A549 (cell line): ENCODE results near the gene ZNF618. TPM values are rescaled to one million over a fixed set of nuclear protein-coding genes. Genes with fewer than 3 reads are reported as not detected.

Source experiments
- ATAC-seq, 2 experiments: fragments of 200-7000 bp in 1 of 2; fragments of >200 bp in 1 of 2; cut with Nextera tagmentation in 1 of 2; cut with Tn5 transposase in 1 of 2; 3 replicates each; pipeline versions ENCODE4 v1.8.0 to v1.9.1; 2018 to 2020; ENCODE audit warnings: mild to moderate bottlenecking in 1 of 2, moderate library complexity in 1 of 2
- CTCF ChIA-PET: fragments of 300-600 bp; sonication (Branson Sonifier 250); formaldehyde crosslinking; extraction: SDS; loops from one replicate; lab custom pipeline; 2021; ENCODE audit warnings: antibody characterized with exemption, inconsistent platforms; lab: Yijun Ruan, JAX
- POLR2A ChIA-PET: fragments of 350-600 bp; formaldehyde crosslinking; extraction: SDS; loops from one replicate; lab custom pipeline; 2021; ENCODE audit warnings: antibody characterized with exemption, inconsistent platforms; lab: Yijun Ruan, JAX
- DNase-seq, 2 experiments: peaks; one replicate each; pipeline versions ENCODE4 v3.0.0 to v3.0.0-alpha.2; 2011 to 2016; ENCODE audit warnings: low read depth in 1 of 2, low spot score in 1 of 2
- FAIRE-seq: peaks from 2 replicates; lab custom pipeline; 2011; peaks lifted over from hg19 to GRCh38; lab: Jason Lieb, UNC
- H3K27ac ChIP-seq, 2 experiments: fragments of >200 bp; sonication (Bioruptor Twin); formaldehyde crosslinking; 3 replicates each; pipeline ENCODE4 v1.5.1; 2016 to 2017
- H3K4me1 ChIP-seq: fragments of >200 bp; sonication (Bioruptor Twin); formaldehyde crosslinking; 3 replicates; pipeline ENCODE4 v1.6.1; 2016
- H3K4me2 ChIP-seq: fragments of >200 bp; sonication (Bioruptor Twin); formaldehyde crosslinking; 3 replicates; pipeline ENCODE4 v1.6.1; 2016
- H3K4me3 ChIP-seq: fragments of >200 bp; sonication (Bioruptor Twin); formaldehyde crosslinking; 3 replicates; pipeline ENCODE4 v1.5.1; 2016
- H3K9me3 ChIP-seq: fragments of >200 bp; sonication (Bioruptor Twin); formaldehyde crosslinking; 3 replicates; pipeline ENCODE4 v1.6.1; 2016
- ATOH8 ChIP-seq: fragments of 250-450 bp; sonication (Bioruptor Pico); IDR thresholded peaks from 2 replicates; pipeline ENCODE4 v1.5.0; 2020; ENCODE audit warnings: low read depth, mild to moderate bottlenecking, moderate library complexity
- CHD4 ChIP-seq: fragments of 200-600 bp; sonication (generic); IDR thresholded peaks from 2 replicates; pipeline ENCODE4 v1.6.1; 2016; ENCODE audit warnings: antibody characterized with exemption, mild to moderate bottlenecking, borderline replicate concordance
- CTCF ChIP-seq: fragments of >200 bp; sonication (Bioruptor Twin); formaldehyde crosslinking; IDR thresholded peaks from 3 replicates; pipeline ENCODE4 v1.5.1; 2016
- EHMT2 ChIP-seq: fragments of 200-600 bp; sonication (generic); IDR thresholded peaks from 2 replicates; pipeline ENCODE4 v1.6.1; 2016; ENCODE audit warnings: antibody characterized with exemption, low read depth, mild to moderate bottlenecking, moderate library complexity
- EP300 ChIP-seq, 2 experiments: fragments of >200 bp; sonication (Bioruptor Twin); formaldehyde crosslinking; IDR thresholded peaks; 2 replicates in 1 of 2; 3 replicates in 1 of 2; pipeline ENCODE4 v1.6.1; 2016 to 2017
- GATA3 ChIP-seq: IDR thresholded peaks from 2 replicates; pipeline ENCODE4 v1.6.1; 2012; ENCODE audit warnings: borderline replicate concordance
- HDAC2 ChIP-seq: fragments of 200-600 bp; sonication (generic); IDR thresholded peaks from 2 replicates; pipeline ENCODE4 v1.6.1; 2016
- HES2 ChIP-seq: fragments of >200 bp; sonication (Bioruptor Twin); formaldehyde crosslinking; IDR thresholded peaks from 2 replicates; pipeline ENCODE4 v1.6.1; 2016
- HMGXB4 ChIP-seq: fragments of 250-450 bp; sonication (Bioruptor Pico); IDR thresholded peaks from 2 replicates; pipeline ENCODE4 v1.5.0; 2021; ENCODE audit warnings: mild to moderate bottlenecking, moderate library complexity, borderline replicate concordance
- HOXB5 ChIP-seq: fragments of 250-450 bp; sonication (Bioruptor Pico); IDR thresholded peaks from 2 replicates; pipeline ENCODE4 v1.5.0; 2020; ENCODE audit warnings: mild to moderate bottlenecking, moderate library complexity
- JUN ChIP-seq, 2 experiments: fragments of >200 bp; sonication (Bioruptor Twin); formaldehyde crosslinking; IDR thresholded peaks; 2 replicates in 1 of 2; 3 replicates in 1 of 2; pipeline ENCODE4 v1.6.1; 2016 to 2017
- KDM1A ChIP-seq: fragments of 200-600 bp; sonication (generic); IDR thresholded peaks from 2 replicates; pipeline ENCODE4 v1.6.1; 2016; ENCODE audit warnings: low read depth, mild to moderate bottlenecking
- KDM5A ChIP-seq: fragments of 200-600 bp; sonication (generic); IDR thresholded peaks from 2 replicates; pipeline ENCODE4 v1.6.1; 2016; ENCODE audit warnings: antibody characterized with exemption, mild to moderate bottlenecking
- MAX ChIP-seq: IDR thresholded peaks from 2 replicates; pipeline ENCODE4 v1.6.1; 2012
- MAZ ChIP-seq: fragments of 150-350 bp; IDR thresholded peaks from 2 replicates; pipeline ENCODE4 v1.6.1; 2014; ENCODE audit warnings: antibody characterized with exemption, low read depth, low read length, borderline replicate concordance
- MYC ChIP-seq: IDR thresholded peaks from 2 replicates; pipeline ENCODE4 v1.6.1; 2012; ENCODE audit warnings: mild to moderate bottlenecking, inconsistent platforms, low read length, improper control_type of control experiment, borderline replicate concordance
- NFE2L2 ChIP-seq: fragments of 150-350 bp; conservative IDR thresholded peaks from 2 replicates; pipeline ENCODE4 v1.6.1; 2014; ENCODE audit warnings: low read length
- NPAS2 ChIP-seq: fragments of 250-450 bp; sonication (Bioruptor Pico); IDR thresholded peaks from 2 replicates; pipeline ENCODE4 v1.8.0; 2022; ENCODE audit warnings: mild to moderate bottlenecking, moderate library complexity, borderline replicate concordance
- NR3C1 ChIP-seq: fragments of >200 bp; sonication (Bioruptor Twin); formaldehyde crosslinking; IDR thresholded peaks from 3 replicates; pipeline ENCODE4 v1.6.1; 2017
- PHF8 ChIP-seq: fragments of 200-600 bp; sonication (generic); IDR thresholded peaks from 2 replicates; pipeline ENCODE4 v1.6.1; 2016; ENCODE audit warnings: low read depth, mild to moderate bottlenecking, antibody characterized with exemption, moderate library complexity, borderline replicate concordance
- POLR2A ChIP-seq: IDR thresholded peaks from 2 replicates; pipeline ENCODE4 v1.6.1; 2012; ENCODE audit warnings: mild to moderate bottlenecking, low read length
- POLR2AphosphoS2 ChIP-seq: conservative IDR thresholded peaks from 2 replicates; pipeline ENCODE4 v1.6.1; 2012; ENCODE audit warnings: low read length, improper control_type of control experiment, inconsistent platforms
- RNF2 ChIP-seq: fragments of 200-600 bp; sonication (generic); IDR thresholded peaks from 2 replicates; pipeline ENCODE4 v1.6.1; 2016; ENCODE audit warnings: low read depth, mild to moderate bottlenecking, antibody characterized with exemption, moderate library complexity, borderline replicate concordance
- SMC3 ChIP-seq: fragments of >200 bp; sonication (Bioruptor Twin); formaldehyde crosslinking; IDR thresholded peaks from 3 replicates; pipeline ENCODE4 v1.6.1; 2018; ENCODE audit warnings: inconsistent platforms
- SREBF2 ChIP-seq: fragments of 450-650 bp; IDR thresholded peaks from 2 replicates; pipeline ENCODE4 v1.6.1; 2014; ENCODE audit warnings: mild to moderate bottlenecking, moderate library complexity
- TFCP2L1 ChIP-seq: fragments of 250-450 bp; sonication (Bioruptor Pico); IDR thresholded peaks from 2 replicates; pipeline ENCODE4 v1.5.0; 2021; ENCODE audit warnings: mild to moderate bottlenecking
- ZC3H11A ChIP-seq: fragments of 450-650 bp; IDR thresholded peaks from 2 replicates; pipeline ENCODE4 v1.6.1; 2014; ENCODE audit warnings: antibody characterized with exemption, mild to moderate bottlenecking
- ZFP36 ChIP-seq: fragments of 450-650 bp; IDR thresholded peaks from 2 replicates; pipeline ENCODE4 v1.6.1; 2014; ENCODE audit warnings: borderline replicate concordance; ENCODE audit not compliant: partially characterized antibody
- ZSCAN20 ChIP-seq: fragments of 250-450 bp; sonication (Bioruptor Pico); IDR thresholded peaks from 2 replicates; pipeline ENCODE4 v1.8.0; 2022; ENCODE audit warnings: mild to moderate bottlenecking, moderate library complexity
- WGBS: methylation state at CpG from one replicate; pipeline ENCODE4 v1.1.6; 2017; ENCODE audit errors: missing lambda C conversion rate; 5-methylcytosine and 5-hydroxymethylcytosine counted together
- polyA plus RNA-seq, 4 experiments: library from polyadenylated mRNA; depleted of rRNA in 3 of 4; stranded (reverse); fragments of >200 nt; fragmentation: RNase III in 1 of 4; extraction: RNeasy Plus Mini Kit Qiagen cat#74134 plus additional on column Dnase treatment in 1 of 4; gene quantifications; 2 replicates in 3 of 4; 3 replicates in 1 of 4; pipeline ENCODE4 v1.2.3, GENCODE V29; 2011 to 2017

ZNF618 gene
- polyA plus RNA-seq, 2 of the 4 experiments (the other 2 are of a cell fraction): 9.0 to 10.0 TPM

- Histone ChIP-seq H3K9me3 (no peaks in the 10 kb centered on the region), H3K27ac (no peak overlapping the region), H3K4me1 (no peaks in the 10 kb centered on the region), H3K4me2 (no peak overlapping the region), H3K4me3 (no peak overlapping the region)
- POLR2A ChIA-PET: no interaction called here
- DNase-seq (no peak), FAIRE-seq (no peak), ATAC-seq (no peak)
- CTCF ChIA-PET: interaction anchor here (0.6 to 2.4 kb wide), 5 partner anchors 12 to 376 kb away, joined by 3 to 7 read pairs (median 4); no protein-coding TSS in a partner anchor
- WGBS: 96% methylated on average over 3 of the region's 4 CpGs
- TF ChIP-seq KDM1A: no peak
- TF ChIP-seq POLR2A: no peak
- TF ChIP-seq EP300 (IDR thresholded peaks at IDR 0.05): no peak
- no peak for TF ChIP-seq ZSCAN20 (CRISPR knock-in tag)
- no peak for TF ChIP-seq NPAS2 (CRISPR knock-in tag)
- no peak for TF ChIP-seq KDM5A
- TF ChIP-seq SREBF2: no peak
- no peak for TF ChIP-seq POLR2AphosphoS2
- no peak for TF ChIP-seq HMGXB4 (CRISPR knock-in tag)
- TF ChIP-seq PHF8: no peak
- no peak for TF ChIP-seq NR3C1
- TF ChIP-seq SMC3: no peak
- no peak for TF ChIP-seq MAX
- no peak for TF ChIP-seq GATA3
- TF ChIP-seq CTCF: no peak
- no peak for TF ChIP-seq EHMT2
- no peak for TF ChIP-seq MYC
- no peak for TF ChIP-seq ATOH8 (CRISPR knock-in tag)
These were observed 182.6 kb downstream of the ZNF618 start for GRCh38 chr9:114058688-114059046.

- H3K4me1 ChIP-seq: no peaks in the 10 kb centered on the region
- no peak for FAIRE-seq
- H3K4me2 ChIP-seq: no peak overlapping the region
- H3K27ac ChIP-seq: no peak overlapping the region
- POLR2A ChIA-PET: no interaction called here
- no peak for DNase-seq
- TF ChIP-seq KDM1A (no peak), HDAC2 (no peak), MAZ (no peak), HOXB5 (CRISPR knock-in tag) (no peak), NFE2L2 (no peak), ZSCAN20 (CRISPR knock-in tag) (no peak), TFCP2L1 (no peak), ZFP36 (no peak), HES2 (no peak), PHF8 (no peak), SMC3 (no peak), ZC3H11A (no peak), RNF2 (no peak), JUN (IDR thresholded peaks at IDR 0.05) (no peak), CHD4 (no peak)
- H3K9me3 ChIP-seq: peaks cover 2% of the 10 kb centered on the region; the same call in 1 of the 3 replicates
- CTCF ChIA-PET: interaction anchor here (0.6 to 2.8 kb wide), 6 partner anchors 13 to 377 kb away, joined by 3 to 16 read pairs (median 6); no protein-coding TSS in a partner anchor
- peak in 1 of 2 experiments; percentile 35; a peak in 3 of 6 replicates for ATAC-seq
- 92% methylated on average over 8 of the region's 8 CpGs for WGBS
- H3K4me3 ChIP-seq: no peak overlapping the region
These were observed 183.1 kb downstream of the ZNF618 start for GRCh38 chr9:114059047-114059803.
